Activated naive CD4-positive, alpha-beta T cell (primary cell): ENCODE data around the gene RIBC1.
"Not testable (repeated sequence)": the region's sequence is repeated elsewhere in the genome, so short reads cannot be mapped to it uniquely, and the experiment has no call there.

Experiments used
- DNase-seq, 4 experiments: peaks; one replicate each; lab custom pipeline; 2025; lab: John Stamatoyannopoulos, UW

Gene RIBC1

DNA sequence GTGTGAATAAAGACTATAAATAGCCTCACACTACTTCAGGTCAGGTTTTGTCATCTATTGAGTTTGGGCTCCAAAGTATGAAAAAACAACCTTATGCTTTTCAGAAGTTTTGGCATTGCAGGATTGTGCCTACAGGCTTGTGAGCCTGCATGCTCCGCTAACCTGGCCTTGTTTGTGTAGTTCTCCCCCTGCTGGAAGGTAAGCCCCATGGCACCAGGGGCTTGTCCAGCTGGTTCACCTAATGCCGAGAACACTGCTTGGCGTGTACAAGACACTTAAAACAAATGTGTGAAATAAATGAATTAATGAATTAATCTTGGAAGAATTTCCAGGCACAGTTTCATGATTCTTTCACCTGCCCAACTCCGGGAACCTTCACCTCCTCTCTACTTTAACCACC, 13.3 kb downstream of the RIBC1 start:
- DNase-seq = peak in 3 of 4 experiments; percentile 22 to 45 (median 32)

DNA sequence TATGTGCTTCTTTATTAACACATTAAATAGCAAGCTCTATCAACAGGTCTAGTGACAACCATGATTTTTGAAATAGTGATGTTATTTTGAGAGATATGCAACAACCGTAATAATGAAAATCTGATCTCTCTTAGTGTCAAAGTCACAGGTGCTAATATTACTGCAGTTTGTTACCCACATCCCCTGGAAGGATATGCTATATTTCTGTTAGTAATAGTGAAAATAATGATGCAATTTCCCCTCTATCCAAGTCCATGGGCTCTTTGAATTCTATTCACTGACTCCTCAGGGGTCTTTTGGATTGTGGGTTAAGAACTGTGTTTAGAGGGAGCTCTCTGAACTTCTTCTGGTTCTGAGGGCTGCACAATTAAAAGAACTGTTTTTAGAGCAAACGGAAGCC, 14.5 kb downstream of the RIBC1 start:
- DNase-seq = no peak

DNA sequence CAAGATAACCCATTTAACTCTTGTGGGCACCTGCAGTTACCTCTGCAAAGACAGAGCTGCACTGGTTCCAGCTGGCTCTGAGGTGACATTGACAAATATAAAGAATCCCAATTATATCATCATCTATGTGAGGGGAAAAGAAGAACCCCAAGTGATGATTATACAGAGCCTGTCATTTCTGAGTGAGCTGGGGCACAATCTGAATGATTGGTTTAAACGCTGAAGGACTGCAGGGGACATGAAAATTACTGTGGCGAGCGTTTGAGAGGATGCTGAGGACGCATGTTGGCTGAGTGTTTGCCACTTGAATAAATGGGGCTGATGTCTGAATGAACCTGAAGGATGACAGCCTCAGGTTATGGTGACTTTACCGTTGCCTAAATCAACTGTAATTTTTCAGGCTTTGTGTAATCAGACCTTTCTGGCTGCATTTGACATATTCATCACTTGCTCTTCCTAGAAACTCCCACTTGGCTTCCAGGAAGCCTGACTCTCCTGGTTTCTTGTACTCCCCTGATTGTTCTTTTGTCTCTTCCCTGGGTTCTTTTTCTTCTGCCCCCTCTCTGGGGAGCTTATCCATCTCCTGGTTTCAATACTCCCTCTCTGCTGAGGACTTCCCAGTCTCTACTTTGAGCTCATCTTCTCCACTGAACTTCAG, 15.6 kb downstream of the RIBC1 start:
- no peak for DNase-seq

DNA sequence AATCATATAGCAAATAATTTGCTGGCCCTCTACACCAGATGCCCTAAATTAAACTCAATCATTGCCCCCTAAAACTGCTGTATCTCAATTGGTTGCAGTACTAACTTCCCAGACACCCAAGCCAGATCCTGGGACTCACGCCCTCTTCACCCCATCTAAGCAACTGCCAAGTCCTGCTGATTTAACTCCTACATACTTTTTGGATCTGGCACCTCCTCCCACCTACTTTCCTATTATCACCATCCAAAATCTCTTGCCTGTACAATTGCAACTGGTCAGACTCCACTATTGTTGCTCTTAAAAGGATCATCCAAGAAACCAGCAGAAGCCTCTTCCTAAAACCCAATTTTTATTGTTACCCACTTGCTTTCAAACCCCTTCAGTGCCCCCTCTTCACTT, 16.2 kb downstream of the RIBC1 start:
- no peak for DNase-seq

DNA sequence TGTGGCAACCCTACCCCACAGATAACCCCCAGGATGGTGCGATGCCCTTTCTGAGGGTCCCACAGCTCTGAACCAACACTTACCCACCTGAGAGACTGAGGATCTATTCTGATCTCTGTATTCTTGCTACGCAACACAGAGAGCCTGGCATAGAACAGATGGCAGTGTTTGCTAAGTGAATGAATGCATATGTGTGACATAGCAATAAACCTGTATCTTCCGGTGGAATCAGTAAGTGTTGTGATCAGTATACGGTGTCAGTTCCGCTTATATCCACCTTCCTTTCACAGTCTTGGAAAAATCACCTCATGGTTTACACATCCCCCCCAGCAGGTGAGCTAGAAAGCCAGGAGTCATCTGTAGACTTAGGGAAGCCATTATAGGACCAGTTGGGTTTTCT, 17.4 kb downstream of the RIBC1 start:
- DNase-seq = no peak

DNA sequence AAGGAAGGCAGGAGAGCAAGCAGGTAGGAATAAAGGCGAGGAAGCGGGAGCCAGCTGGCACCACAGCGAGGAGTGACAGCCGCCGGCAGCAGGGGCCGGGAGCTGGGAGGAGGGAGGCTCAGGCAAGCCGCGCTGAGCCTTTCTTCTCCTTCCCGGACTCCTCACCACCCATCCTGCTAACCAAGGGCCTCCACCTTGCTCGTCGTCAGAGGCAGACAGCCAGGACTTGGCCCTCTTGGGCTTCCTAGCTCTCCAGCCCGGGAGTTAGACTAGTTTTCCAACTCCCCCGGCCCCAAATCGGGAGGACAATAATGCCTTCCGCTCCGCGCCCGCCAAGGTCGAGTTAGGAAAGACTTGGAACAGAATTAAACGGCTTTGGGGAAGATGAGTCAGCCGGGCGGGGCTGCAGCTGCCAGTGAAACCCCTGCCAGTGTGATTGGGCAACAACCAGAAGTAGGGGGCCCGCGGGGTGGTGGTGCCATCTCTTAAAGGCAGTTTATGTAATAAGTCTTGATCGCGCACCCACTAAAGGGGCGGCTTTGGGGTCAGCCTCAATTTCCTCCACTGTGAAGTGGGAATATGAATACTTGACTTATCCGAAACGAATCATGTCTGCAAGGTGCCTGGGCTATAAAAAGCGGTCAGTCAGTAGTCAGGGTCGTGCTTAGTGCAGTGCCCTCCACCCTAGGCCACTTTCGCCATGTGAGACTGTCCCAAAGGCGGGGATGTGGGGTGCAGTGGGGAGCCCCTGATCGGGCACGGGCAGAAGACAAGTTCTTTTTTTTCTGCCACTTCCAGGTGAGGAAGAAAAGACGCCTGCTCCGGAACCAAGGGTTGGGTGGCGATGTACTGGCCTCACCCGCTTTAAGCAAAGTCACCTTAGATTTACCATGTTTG, 18.2 kb downstream of the RIBC1 start:
- no peak for DNase-seq

DNA sequence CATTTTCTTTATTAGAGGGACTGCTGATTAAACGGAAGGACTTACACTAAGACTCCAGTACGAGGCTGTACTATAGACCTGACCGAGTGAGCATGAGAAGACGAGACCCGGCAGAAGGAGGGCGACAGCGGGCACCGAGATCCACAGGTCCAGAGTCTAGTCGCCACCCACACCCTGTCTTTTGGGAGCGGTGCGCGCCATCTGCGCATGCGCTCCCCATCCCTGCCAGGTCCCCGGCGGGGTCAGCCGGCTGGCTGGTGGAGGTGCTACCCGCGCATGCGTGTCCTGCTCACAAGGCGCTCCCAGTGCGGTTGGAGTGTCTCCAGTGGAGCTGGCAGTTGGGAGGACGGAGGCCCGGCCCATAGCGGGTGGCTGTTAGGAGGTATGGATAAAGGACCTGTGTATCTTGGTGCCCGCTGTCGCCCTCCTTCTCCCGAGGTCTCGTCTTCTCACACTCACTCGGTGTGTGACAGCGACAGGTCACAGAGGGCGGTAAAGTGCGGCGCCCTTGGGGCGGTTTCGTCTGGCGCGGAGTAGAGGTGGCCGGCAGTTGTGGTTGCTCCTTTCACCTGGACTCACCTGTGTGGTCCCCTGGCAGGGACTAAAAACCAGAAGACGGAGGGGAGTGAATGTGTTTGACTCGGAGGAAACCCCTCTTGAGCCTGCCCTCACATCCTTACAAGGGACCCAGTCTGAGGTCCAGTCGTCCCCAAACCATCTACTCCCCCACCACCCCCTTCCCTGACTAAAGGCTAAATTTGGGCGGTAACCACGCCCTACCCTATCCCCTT, 19.1 kb downstream of the RIBC1 start:
- DNase-seq = peak; percentile 16 to 54 (median 30)

DNA sequence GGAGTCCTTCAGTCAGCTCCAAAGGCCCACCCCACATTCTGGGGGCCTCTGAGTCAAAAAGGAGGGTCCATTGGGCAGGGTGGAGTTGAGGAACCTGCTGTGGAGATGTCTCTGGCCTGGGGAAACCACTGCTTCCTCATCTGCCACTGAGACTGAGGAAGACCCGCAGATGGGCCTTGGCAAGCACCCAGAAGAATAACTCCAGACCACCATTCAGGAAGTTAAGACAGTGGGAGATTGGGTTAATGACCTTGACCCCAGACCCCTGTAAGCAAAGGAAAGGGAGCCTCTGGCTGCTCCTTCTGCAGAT, 19.6 kb downstream of the RIBC1 start:
- DNase-seq = no peak

DNA sequence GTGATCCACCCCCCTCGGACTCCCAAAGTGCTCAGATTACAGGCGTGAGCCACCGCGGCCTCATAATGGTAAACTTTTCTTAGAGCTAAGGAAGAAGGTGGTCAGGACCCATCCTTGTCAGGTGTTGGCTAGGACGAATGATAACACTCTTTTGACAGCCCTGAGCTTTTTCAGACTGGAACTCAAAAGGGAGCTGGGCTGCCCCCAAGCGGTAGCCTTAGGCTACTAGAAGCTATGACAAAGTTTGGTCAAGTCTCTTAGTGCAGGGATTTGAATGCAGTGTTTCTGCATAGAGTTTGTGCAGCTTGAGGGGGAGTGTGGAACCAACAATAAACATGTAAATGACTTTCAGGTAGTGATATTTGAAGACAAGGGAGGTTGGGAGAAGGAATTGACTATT, 23.3 kb downstream of the RIBC1 start:
- peak in 2 of 4 experiments; percentile 2 to 40 for DNase-seq

DNA sequence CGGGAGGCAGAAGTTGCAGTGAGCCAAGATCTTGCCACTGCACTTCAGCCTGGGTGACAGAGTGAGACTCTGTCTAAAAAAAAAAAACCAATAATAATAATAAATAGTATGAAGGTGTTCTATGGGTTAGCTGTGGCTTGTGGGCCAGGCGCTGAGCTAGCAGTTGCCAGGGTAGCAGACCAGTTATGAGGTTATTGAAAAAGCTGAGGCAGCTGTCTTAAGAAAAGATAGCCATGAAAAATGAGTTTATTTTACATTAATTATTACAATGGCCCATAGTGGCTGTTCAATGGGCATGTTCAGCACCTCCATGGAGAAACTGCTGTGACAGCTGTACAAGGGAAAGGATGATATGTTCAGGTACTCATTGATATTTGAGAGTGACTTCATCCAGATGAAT, 24.8 kb downstream of the RIBC1 start:
- no peak for DNase-seq

DNA sequence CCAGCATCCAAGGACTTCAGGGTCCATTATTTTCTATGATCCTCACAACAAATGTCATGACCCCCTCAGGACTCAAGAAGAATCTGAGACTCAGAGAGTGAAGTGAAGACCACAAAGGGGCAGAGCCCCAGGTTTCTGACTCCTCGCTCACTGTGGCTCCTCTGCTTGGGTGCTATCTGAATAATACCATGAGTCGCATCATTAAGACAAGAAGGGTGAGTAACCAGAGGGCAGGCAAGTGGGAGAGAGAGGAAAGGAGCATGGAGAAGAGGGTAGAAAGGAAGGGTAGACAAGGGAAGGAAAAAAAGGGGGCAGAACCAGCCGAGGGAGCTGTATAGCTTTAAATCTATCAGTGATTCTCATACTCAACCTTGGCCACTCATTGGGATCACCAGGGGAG, 27.0 kb downstream of the RIBC1 start:
- no peak for DNase-seq

DNA sequence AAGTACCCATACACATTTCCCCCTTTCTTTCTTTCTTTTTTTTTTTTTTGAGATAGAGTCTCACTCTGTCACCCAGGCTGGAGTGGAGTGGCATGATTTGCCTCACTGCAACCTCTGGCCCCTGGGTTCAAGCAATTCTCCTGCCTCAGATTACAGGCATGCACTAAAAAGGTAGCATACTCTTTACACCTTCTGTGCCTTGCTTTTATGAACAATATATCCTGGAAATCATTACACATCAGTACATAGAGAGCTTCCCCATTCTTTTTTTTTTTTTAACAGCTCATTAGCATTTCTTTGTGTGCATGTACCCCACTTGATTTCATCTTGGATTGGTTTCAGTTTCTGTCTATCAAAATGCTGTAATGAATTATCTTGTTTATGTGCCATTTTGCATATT, 30.1 kb downstream of the RIBC1 start:
- DNase-seq = no peak

DNA sequence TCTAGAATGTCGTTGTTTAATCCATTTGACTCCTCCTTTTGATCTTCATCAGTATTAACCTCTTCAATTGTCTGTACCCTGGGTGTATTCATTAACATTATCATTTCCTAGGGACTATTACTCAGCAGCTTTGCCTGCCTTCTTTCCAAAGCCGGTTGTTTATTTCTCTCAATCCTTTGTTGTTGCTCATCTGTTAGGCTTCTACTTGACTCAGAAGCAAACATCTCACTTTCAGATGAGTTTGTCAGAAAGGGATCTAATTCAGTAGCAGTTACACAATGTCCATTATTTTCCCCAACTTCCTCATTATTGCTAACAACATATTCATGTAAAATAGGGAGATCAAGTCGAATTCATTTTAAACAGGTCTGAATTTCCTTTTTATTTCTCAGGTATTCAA, 33.6 kb downstream of the RIBC1 start:
- DNase-seq = no peak

DNA sequence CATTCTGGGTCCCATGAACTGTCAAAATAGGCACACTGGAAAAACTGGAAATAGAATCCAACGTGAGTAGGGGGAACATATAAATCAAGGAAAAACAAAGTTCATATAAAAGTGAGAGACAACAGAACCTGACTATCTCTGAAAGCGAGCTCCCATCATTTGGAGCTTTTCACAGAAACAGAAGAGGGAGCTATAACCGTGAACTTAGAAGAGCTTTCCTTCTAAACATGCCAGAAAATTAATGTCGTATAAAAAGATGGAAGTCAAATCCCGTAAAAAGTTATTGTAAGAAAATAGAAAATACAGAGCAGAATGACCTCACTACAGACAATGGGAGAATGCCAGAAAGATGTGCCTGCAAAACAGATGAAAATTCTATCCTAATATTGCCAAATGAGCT, 35.4 kb downstream of the RIBC1 start:
- DNase-seq = no peak

DNA sequence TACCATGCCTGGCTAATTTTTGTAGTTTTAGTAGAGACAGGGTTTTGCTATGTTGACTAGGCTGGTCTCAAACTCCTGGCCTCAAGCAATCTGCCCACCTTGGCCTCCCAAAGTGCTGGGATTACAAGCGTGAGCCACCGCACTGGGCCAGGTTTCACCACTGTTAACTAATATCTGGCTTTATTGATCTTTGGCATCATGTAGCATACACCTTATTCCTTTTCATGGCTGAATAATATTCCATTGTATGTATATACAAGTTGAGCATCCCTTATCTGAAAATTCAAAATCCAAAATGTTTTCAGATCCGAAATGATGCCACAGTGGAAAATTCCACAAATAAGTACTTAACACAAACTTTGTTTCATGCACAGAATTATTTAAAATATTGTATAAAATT, 46.0 kb downstream of the RIBC1 start:
- not testable (repeated sequence) for DNase-seq

DNA sequence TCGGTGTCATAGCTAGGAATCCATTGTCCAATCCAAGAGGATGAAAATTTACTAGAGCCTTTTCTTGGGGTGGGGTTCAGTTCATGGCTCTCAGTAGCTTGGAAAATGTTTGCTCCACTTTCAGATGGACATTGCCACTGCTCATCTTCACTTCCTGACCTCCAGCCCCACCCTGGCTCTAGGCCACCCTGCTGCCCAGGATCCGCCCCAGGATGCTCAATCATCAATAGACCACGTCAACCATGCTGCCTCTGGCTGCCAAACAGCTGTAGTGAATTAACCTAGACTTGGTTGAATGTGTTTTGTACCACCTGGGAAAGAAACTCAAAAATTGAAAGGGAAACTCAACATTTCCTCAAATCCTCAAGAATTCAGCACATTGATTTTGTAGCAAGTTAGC, 48.7 kb downstream of the RIBC1 start:
- DNase-seq = no peak

DNA sequence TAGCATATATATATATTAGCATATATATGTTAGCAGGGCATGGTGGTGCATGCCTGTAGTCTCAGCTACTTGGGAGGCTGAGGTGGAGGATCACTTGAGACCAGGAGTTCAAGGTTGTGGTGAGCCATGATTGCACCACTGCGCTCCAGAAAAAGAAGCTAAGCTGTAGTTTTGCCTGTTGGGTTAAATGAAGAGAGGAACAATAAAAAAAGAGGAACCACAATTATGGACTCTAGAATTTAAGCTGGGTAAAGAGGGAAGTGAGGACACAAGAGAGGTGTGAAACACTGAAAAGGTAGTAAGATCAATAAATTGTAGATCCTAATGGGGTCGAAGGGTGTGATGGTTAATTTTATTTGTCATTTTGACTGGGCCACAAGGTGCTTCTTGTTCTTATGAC, 52.0 kb downstream of the RIBC1 start:
- no peak for DNase-seq

DNA sequence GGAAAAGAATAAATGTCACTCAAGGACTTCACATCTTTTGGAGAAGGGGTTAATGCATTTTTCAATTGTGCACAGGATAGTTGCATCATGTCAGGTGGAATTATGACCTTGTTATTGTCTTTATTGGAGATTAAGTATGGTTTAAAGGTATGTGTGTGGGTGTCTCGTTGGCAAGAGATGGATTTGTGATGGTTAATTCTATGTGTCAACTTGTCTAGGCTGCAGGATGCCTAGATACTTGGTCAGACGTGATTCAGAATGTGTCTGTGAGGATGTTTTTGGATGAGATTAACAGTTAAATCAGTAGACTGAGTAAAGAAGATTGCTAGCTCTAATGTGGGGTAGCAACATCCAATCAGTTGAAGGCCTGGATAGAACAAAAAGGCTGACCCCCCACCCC, 53.7 kb downstream of the RIBC1 start:
- no peak for DNase-seq

DNA sequence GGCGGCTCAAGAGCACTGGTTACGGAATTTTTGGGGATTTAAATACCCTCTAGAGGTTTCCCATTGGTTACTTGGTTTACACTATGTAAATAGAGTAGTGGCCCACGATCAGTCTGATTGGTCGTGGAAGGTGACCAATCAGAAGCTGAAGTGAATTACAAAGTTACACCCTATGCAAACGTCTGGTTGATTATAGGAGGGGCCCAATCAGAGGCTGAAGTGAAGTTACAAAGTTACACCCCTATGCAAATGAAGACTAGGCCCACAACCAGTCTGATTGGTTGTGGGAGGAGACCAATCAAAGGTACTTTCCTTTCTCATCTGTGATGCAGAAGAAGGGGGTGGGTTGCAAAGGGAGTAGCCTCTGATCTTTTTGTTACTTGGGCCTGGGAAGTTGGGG, 56.6 kb downstream of the RIBC1 start:
- no peak for DNase-seq
